ENCODE data around the gene PSMB3.

- TF ChIP-seq POLR2A (IDR thresholded peaks at IDR 0.05) (no peak), CTCF (IDR thresholded peaks at IDR 0.05) (no peak)
These were observed 19.9 kb upstream of the PSMB3 start for GRCh38 chr17:38732376-38733281.
